HG02943 (cell line): Measurements from ENCODE around the gene COL18A1.

Experiments used
- ATAC-seq: cut with Tn5 transposase; IDR thresholded peaks from one replicate; pipeline ENCODE4 v1.9.1; 2021; ENCODE audit warnings: mild to moderate bottlenecking, low read depth, moderate library complexity; ENCODE audit not compliant: unreplicated experiment

The COL18A1 gene

DNA sequence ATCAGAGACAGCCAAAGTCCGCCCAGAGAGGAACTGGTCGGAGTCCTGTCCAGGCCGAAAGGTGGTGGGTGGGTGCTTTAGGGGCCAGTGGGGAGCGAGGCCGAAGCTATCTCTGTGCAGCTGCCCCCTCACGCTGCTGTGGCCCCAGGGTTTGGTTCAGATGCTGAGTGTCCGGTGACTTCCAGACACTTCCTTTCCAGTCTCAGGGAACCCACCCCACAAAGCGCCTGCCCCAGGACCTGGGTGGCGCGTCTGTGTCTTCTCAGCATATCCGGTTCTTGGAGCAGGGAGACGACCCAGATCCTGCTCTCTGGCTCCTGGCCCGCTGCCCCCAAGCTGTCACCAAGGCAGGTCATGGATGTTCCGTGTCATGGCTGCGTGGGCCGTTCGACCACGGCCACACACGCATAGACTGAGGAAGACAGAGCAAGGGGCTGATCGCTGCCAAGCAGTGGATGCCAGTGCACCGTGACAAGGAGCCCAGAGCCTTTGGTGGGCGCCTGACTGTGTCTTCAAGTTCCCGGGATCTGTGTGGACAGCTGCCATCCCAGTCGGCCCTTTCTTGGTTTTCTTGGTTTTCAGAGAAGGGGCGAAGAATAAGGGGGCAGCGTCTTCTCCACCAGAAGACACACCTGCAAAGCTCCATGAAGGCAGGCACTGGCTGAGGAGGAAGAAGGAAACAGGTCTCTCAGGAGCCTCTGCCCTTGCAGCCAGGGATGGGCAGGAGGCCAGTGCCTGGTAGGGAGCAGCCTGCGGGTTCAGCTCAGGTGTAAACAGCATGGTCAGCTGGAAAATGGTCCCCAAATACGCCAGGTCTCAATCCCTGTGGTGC is 22.9 kb upstream of the COL18A1 start:
- ATAC-seq, result no peak

DNA sequence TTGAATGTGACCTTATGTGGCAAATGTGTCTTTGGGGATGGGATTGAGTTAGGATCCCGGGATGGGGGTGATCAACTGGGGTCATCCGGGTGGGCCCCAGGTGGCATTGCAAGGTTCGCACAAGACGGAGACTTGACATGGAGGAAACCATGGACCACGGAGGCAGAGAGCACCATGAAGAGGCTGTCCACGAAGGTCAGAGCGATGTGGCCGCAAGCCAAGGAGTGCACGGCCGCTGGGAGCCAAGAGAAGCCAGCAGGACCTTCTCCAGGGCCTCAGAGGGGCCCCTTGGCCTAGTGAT is 22.3 kb upstream of the COL18A1 start:
- no peak for ATAC-seq

DNA sequence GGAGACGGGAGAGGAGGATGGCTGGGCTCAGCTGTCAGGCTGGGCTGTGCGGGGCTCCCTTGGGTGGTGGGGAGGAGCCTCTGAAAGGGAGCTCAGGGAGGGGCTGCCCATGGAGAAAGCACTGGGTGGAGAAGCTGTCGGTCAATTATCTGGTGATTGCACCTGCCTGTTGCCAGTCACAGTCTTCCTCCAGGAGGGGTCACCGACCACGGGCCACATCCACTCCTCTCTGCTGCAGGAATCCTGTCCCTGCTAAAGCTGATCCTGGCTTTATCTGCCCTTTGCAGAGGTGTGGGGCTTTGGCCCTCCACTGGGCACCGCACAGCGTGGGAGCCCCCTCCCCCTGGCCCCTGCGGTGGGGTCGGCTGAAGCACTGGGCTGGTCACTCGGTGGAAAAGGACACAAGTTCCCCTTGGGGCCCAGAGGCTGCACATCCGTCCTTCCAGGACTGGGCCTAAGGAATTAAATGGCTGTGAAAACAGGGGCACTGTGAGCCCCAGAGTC is 21.8 kb upstream of the COL18A1 start:
- no peak for ATAC-seq

DNA sequence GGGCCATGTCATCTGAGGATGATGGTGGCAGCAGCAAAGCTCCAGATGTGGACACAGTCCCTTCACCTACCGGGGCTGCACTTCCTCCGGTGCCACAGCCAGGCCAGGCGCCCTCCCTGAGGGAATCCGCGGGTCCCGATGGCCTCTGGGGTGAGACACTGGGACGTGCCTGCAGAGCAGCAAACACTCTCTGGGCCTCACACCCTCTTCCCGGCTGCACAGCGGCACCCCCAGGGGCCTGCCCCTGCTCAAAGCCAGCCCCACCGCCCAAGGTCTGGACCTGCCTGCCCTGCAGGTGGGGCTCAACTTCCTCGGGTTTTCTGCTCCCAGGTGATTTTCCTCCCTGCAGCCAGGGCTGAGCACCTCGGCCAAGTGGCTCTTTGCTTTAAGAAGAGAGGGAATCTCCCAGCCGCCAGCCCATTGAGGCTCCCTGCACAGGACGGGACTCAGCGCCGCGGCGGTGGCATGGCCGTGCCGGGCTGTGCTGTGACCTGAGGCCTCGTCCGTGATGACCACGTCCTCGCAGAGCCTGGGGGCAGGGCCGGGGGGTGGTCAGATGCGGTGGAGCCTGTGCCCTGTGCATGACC is 21.3 kb upstream of the COL18A1 start:
- ATAC-seq, result no peak

DNA sequence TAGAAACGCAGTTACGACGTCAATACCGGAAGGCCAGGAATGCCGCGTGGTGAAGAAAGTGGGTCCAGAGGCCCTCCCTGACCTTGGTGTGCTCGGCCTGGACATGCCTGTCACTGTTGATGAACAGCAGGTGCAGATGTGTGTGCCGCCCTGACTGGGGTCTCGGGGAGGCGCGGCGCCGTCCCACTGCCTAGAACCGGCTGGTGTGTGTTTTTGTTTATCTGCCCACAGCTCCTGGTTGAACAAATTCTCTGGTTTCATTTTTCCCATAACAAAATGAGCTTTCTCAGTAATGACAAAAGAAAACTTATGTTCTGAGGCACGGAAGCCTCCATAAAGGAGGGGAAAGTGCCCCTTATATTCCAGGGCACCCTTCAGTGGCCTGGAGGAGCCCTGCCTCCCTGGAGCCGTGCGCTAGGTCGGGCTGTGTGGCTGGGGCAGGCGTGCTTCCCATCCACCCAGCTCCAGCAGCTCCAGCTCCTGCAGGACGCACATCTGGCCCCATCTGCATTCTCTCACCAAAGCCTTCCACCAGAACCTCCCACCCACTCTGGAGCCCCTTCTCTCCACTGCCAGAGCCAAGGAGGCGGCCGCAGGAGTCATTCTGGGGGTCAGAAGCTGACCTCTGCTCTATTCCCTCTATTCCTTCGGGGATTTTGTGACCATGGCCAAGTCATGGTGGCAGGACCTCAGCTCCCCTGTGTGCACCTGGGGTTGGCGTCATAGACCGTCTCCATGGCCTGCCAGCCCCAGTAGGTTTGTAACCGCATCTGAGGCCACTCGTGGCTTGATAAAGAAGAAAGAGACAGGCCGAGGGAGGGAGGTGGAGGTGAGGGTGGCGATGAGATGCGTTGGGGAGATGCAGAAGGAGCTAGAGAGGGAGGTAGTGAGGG is 20.1 kb upstream of the COL18A1 start:
- ATAC-seq, result no peak

DNA sequence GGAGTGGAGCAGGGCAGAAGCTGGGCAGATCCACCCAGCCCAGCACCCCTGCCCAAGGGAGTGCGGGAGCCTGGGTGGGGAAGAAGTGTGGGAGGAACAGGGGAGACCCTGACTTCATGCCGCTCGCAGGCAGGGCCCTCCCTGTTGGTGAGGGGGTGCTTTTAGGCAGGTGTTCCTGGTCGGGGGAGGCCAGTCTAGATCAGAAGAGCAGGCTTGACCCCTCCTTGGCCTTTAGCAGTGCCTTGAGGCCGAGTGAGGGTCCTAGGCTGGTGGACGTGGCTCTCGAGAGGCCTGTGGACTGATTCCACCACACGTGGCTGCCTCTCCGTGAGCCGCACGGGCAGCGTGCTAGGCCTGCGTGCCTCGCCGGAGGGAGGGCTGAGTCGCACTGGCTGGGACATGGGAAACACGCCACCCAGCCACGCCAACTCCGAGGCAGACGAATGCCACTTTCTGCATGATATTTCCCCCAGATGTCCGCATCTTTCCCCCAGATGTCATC is 19.4 kb upstream of the COL18A1 start:
- ATAC-seq, result no peak

DNA sequence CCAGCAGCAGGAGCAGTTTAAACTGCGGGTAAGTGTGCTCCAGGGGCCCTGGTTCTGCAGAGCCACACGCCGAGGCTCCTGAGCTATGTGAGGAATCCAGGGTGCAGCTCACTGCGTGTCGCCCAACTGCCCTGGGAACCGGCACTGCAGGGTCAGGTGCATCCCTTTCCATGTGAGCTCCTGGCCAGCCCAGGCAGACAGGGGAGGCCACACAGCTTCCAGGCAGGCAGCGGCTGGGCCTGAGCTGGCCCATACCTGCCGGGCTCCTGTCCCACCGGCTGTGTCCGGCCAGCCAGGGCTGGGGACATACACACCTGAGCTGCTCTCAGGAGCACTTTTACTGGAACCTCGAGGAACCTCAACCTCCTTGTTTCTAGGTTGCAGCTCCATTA is 18.6 kb upstream of the COL18A1 start:
- no peak for ATAC-seq

DNA sequence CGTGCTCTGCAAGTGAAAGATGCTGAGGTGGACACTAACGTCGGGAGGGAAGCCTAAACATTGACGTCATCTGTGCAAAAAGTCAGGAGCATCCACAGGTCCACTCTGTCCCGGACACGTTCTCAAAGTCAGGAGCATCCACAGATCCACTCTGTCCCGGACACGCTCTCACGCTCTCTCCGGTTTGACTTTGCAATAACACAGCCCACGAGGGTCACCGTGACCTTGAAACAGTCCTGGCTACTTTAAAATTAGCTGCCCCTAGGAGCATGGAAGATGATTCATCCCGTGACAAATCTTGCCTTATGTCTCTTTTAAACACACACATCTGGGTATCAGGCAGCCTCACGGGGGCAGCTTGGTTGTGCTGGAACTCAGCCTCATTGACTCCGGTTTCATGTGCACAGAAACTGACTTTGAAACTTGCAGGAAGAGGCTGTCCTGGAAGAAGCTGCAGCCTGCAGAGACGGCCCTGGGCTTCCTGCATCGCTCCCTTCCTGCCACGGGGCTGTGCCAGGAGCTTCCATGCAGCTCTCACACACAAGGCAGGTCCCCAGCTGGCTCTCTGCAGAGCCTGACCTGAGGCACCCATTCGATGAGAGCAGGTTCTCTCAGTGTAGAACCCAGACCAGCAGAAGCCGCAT is 18.1 kb upstream of the COL18A1 start:
- no peak for ATAC-seq

DNA sequence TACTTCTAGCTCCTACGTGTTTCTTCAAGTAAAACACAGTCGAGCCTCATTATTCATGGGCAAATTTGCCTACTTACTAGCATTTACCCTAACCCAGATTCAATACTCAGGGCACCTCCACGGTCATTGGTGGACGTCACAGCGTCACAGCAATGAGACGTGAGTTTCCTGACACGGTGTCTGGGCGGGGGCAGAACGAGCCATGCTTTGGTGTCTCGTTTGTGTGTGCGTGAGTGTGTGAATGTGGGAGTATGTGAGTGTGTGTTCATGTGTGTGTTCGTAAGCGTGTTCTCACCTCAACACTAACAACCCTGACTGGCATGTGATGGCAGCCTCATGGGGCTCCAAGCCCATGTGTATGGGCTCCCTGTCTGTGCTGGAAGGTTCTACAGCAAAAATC is 17.5 kb upstream of the COL18A1 start:
- no peak for ATAC-seq

DNA sequence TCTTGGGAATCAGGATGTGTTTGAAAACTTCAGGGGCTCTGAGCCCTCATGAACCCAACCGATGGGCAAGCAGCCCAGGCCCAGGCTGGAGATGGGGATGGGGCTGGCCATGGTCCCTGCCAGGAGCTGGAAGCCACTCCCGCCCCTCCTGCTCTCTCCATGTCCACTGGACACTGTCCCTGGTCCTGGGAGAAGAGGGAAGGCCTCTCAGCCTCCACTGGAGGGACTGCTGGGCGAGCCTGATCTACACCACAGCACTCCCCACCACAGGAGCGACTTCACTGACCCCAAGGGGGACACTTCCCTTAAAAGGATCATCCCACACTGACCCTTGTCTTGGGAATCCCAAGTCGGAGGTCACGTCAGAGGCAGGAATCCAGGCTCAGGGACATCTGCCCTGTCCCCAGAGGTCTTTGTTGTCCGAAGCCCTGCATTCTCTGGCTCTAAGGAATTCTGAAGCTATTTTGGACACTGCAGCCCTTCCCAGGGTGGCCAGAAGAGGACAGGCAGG is 16.9 kb upstream of the COL18A1 start:
- no peak for ATAC-seq

DNA sequence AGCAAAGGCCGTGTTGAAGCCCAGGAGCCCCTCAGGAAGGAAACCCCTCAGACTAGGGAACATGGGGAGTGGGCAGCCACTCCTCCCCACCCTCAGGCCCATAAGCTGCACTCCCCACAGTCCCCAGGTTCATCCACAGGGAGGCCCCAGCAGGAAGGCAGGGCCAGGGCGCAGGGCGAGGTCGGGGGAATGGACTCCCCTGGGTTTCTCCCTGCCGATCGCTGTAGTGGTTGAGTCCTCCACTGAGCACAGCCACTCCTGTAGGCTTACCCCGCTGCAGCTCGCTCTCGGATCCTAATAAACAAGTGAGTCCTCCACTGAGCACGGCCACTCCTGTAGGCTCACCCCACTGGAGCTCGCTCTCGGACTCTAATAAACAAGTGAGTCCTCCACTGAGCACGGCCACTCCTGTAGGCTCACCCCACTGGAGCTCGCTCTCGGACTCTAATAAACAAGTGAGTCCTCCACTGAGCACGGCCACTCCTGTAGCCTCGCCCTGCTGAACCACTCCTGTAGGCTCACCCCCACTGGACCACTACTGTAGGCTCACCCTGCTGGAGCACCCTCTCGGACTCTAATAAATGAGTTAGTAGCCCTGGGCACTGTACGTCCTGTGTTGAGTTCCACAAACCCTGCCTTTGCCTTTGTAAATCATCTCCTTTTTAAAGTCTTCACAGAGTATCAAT is 16.2 kb upstream of the COL18A1 start:
- ATAC-seq, result no peak

DNA sequence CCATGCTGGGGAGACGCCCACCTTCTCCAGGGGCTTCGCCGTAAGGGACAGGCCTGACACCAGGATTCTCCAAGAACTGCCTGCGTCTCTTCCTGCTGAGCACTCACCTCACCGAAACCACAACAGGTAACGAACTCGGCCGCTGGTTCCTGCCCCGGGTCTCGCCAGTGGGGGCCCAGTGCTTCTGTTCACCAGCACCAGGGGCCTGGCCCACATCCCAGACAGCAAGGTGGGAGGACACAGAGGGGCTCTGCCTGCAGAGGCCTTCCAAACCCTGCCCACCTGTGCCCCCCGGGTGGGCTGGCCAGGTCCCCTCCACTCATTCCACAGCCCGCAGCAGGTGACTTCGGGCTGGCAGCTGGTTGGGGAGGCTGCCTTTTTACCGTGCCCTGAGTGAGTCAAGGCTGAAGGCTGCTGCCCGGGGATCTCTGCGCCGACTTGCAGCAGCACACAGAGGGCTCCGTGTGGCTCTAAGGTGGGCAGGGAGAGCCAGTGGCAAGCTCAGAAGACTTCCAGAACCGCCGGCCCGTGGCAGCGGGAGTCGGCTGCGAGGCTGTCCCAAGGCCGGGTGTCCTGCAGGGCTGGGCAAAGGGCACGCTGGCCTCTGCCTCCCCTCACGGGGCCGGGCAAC is 14.7 kb upstream of the COL18A1 start:
- ATAC-seq, result no peak

DNA sequence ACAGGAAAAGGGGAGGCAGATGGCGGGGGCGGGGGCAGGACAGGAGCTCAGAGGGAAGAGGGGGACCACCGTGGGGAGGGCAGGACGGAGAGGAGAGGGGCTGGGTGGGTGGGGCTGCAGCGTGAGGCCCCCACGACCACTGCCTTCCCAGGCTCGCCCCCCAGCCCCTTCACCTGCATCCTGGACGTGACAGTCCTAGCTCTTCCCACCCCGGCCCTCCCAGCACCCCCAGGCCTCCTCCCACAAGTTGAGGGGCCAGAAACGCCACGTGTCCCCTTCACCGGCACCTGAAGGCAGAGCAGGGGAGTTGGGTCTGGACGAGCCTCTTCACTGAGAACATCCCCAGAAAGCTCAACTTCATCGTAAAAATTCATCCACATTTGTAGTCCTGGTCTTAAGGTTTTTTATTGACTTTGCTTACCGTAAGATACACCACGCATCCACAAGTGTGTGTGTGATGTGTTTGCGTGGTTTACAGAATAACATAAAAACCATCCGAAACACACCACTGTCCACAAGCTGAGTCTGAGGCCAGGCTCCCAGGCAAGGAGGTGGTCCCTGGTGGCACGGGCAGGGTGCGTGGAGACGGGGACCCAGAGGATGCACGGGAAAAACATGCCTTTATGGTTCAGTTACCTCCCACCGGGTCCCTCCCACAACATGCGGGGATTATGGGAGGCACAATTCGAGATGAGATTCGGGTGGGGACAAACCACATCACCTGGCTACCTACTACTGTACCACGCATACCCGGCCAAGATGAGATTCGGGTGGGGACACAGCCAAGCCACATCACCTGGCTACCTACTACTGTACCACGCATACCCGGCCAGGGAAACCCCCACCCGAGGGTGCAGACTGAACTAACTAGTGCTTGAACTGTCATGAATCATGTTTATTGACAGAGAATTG is 13.9 kb upstream of the COL18A1 start:
- no peak for ATAC-seq

DNA sequence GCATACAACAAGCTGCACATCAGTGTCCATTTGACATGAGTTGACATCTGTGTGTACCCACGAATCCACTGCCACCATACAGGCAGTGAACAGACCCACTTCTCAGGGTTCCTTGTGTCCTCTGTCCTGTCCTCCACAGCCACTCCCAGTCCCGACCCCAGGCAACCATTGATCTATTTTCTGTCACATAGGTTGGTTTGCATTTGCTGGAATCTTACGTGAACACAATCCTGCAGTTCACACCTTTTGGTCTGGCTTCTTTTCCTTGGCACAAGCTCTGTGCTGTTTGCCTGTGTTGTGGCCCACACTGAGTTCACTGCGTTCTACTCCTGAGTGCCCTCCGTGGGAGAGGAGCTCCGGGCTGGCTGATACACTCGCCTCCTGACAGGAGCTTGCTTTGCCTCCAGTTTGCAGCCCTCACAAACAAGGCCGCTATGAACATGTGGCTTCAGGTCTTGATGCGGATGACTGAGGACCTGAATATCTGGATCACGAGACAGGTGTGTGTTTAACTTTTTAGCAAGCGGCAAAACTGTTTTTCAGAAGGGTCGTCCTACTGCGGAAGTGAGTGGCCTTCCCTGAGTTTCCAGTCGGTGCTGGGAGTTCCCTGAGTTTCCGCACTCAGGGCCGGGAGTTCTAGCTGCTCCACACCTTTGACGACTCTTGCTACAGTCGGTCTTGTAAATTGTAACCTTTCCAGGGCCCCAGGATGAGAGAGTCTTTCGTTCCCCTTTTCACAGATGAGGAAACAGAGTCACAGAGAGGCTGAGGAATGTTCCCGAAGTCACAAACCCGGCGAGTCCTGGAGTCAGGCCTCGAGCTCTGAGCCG is 13.0 kb upstream of the COL18A1 start:
- no peak for ATAC-seq

DNA sequence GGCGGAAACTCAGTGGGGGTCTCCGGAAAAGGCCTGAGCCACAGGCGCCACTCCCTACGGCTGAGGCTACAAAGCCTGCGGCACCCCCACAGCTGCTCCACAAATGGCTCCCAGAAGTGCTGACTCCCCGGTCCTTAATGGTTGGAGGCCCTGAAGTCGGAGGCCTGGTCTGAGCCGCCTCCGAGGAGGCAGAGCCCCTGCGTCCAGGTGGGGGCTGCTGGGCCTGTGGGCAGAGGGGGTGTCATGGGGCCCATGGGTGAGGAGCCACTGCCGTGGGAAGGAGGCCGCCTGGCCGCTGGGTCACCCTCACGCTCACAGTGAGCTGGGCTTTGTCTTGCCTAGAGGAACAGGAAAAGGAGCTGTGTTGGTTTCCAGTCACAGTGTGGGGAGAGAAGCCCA is 12.4 kb upstream of the COL18A1 start:
- ATAC-seq, result no peak

DNA sequence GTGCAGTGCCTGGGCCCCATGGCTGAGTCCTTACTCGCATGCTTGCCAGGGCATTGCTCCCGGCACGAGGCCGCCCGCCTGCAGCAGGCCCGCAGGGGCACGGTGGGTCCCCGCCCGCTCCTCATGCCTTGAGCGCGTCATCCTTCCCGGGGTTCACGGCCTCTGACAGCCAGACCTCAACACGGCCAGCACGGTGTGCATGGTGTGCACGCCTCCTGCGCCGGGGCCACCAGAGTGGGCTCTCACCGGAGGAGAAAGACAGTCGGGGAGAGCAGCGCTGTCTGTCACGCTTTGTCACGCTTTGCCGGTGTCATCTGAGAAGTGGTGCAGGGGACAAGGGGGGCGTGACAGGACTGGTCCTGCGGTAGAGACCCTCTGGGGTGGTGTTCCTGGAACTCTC is 11.9 kb upstream of the COL18A1 start:
- ATAC-seq, result no peak

DNA sequence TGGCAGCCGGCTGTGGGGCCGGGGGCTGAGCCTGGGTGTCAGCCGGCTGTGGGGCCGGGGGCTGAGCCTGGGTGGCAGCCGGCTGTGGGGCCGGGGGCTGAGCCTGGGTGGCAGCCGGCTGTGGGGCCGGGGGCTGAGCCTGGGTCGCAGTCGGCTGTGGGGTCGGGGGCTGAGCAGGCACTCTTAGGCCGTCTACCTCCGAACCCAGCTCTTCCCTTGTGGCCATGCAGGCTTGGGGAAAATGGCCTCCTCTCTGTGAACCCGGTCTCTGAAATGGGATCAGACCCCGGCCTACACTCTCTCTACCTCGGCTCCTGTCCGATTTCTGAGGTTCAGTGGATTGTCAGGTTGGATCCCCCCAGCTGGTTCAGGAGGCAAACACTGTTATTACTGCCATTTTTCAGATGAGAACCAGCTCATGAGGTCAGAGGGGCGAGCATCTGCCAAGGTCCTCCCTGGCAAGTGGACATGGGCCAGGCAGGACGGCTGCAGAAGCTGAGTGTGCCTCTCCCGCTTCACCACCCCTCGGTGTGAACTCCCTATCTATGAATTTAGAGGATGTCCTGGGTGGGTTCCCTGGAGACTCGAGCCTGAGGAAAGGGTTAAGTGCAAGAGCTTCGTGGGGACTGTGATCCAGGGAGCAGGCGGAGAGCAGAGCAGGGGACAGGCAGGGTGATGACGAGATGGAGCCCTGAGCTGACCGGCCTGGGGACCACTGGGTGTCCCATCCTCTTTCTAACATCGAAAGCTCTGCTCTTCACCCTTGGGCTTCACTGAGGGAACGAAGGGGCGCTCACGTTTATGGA is 10.9 kb upstream of the COL18A1 start:
- no peak for ATAC-seq
